ENCODE results near the gene CRYL1.

DNA sequence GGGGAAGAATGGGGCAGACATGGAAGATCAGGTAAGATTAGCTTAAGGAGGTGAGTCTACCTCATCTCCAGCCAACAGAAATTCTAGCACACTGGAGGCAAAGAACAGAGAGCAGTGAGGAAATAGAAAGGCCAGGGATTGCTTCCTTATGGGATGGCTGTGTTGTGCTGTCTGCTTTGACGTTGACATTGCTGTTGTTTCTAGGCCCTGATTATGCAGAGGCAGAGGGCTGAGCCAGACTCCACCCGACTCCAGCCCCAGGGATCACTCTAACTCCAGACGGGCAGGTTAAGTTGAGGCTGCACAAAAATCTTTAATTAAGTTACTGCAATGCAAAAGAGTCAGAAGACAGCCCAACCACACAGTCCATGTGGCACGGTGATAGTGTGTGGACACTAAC, 24.1 kb downstream of the CRYL1 start:
- TF ChIP-seq, protein P1, sequence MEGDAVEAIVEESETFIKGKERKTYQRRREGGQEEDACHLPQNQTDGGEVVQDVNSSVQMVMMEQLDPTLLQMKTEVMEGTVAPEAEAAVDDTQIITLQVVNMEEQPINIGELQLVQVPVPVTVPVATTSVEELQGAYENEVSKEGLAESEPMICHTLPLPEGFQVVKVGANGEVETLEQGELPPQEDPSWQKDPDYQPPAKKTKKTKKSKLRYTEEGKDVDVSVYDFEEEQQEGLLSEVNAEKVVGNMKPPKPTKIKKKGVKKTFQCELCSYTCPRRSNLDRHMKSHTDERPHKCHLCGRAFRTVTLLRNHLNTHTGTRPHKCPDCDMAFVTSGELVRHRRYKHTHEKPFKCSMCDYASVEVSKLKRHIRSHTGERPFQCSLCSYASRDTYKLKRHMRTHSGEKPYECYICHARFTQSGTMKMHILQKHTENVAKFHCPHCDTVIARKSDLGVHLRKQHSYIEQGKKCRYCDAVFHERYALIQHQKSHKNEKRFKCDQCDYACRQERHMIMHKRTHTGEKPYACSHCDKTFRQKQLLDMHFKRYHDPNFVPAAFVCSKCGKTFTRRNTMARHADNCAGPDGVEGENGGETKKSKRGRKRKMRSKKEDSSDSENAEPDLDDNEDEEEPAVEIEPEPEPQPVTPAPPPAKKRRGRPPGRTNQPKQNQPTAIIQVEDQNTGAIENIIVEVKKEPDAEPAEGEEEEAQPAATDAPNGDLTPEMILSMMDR (conservative IDR thresholded peaks at IDR 0.05; ENCODE audit: low read depth, low read length), result no peak
- TF ChIP-seq EZH2 (IDR thresholded peaks at IDR 0.05; ENCODE audit: borderline replicate concordance, low read depth, low read length, poor library complexity, severe bottlenecking), result no peak

All from A673 (cell line).